Liver (tissue), 3 donors: Measurements from ENCODE around the gene RAPGEF2.

Source experiments
- CTCF ChIP-seq: fragments of 150-350 bp; IDR thresholded peaks from 2 replicates; pipeline ENCODE4 v1.5.1; 2017; ENCODE audit warnings: improper control_type of control experiment, low read depth, low read length; ENCODE audit not compliant: missing input control
- FOXA1 ChIP-seq: IDR thresholded peaks from 2 replicates; pipeline ENCODE4 v1.6.1; 2016; ENCODE audit warnings: antibody characterized with exemption
- JUND ChIP-seq, 2 donors: IDR thresholded peaks; 2 replicates each; pipeline ENCODE4 v1.6.1; 2016; ENCODE audit warnings: antibody characterized with exemption in 2 of 2
- MAX ChIP-seq: IDR thresholded peaks from 2 replicates; pipeline ENCODE4 v1.6.1; 2016; ENCODE audit warnings: antibody characterized with exemption
- RAD21 ChIP-seq, 2 donors: IDR thresholded peaks; 2 replicates each; pipeline ENCODE4 v1.6.1; 2016; ENCODE audit warnings: antibody characterized with exemption in 2 of 2, mild to moderate bottlenecking in 2 of 2
- SP1 ChIP-seq: IDR thresholded peaks from 2 replicates; pipeline ENCODE4 v1.6.1; 2018; ENCODE audit warnings: antibody characterized with exemption, mild to moderate bottlenecking
- YY1 ChIP-seq: IDR thresholded peaks from 2 replicates; pipeline ENCODE4 v1.6.1; 2016; ENCODE audit warnings: antibody characterized with exemption, mild to moderate bottlenecking
- donor health status: healthy.
- donor health status: healthy.

GRCh38 chr4:159195361-159195769 lies 92.5 kb downstream of the RAPGEF2 start:
- TF ChIP-seq CTCF = no peak
- no peak for TF ChIP-seq YY1
- TF ChIP-seq JUND (IDR thresholded peaks at IDR 0.05) = no peak
- TF ChIP-seq RAD21 (IDR thresholded peaks at IDR 0.05) = no peak
- no peak for TF ChIP-seq MAX
- no peak for TF ChIP-seq FOXA1
- TF ChIP-seq SP1 = no peak
